ENCODE measurements around the gene DDR2.

The DDR2 gene

GRCh38 chr1:162703708-162704107 is 71.4 kb downstream of the DDR2 start:
- peaks cover 0 to 11% (median 10%) of the 10 kb centered on the region in 4 donors for H3K4me1 ChIP-seq
- no peaks in the 10 kb centered on the region for H3K9me3 ChIP-seq
- no peaks in the 10 kb centered on the region for H3K27me3 ChIP-seq
- H3K27ac ChIP-seq: no peak overlapping the region
- no peak for TF ChIP-seq CTCF (IDR thresholded peaks at IDR 0.05)
- intact Hi-C loops (cut with DNase I; ENCODE audit: low total_unique reads): no loop called here
- peak in 1 of 2 donors; percentile 31 for DNase-seq
- H3K36me3 ChIP-seq: peaks cover 0 to 4% (median 0%) of the 10 kb centered on the region in 3 donors
- H3K4me3 ChIP-seq: no peak overlapping the region

- H3K4me3 ChIP-seq: no peak overlapping the region
- peaks cover 0 to 4% (median 0%) of the 10 kb centered on the region in 3 donors for H3K36me3 ChIP-seq
- H3K27ac ChIP-seq: no peak overlapping the region
- no peak for TF ChIP-seq CTCF (IDR thresholded peaks at IDR 0.05)
- no peaks in the 10 kb centered on the region for H3K9me3 ChIP-seq
- intact Hi-C loops (cut with DNase I; ENCODE audit: low total_unique reads): no loop called here
- no peak for DNase-seq
- H3K4me1 ChIP-seq: peaks cover 0 to 21% (median 17%) of the 10 kb centered on the region in 4 donors
- no peaks in the 10 kb centered on the region for H3K27me3 ChIP-seq
These were observed 72.6 kb downstream of the DDR2 start for GRCh38 chr1:162704673-162705424.

DNA sequence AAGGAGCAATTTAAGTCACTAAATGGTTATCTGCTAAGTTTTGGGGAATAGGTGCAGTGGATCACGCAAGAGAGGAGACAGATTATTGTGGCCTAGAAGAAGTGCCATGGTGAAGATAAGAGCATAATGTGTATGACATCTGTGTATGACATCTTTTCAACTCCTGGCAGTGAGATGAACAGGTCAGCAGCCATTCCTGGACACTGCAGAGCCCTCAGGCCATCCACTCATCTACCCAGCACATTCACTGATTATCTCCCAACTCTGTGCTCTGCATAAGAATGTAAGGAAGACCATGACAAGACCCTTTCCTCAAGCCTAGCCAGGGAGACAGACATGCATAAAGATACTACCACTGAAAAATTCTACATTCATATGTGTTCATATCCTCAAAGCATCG is 73.7 kb downstream of the DDR2 start:
- no peaks in the 10 kb centered on the region for H3K27me3 ChIP-seq
- no peak overlapping the region for H3K27ac ChIP-seq
- intact Hi-C loops (cut with DNase I; ENCODE audit: low total_unique reads): no loop called here
- H3K4me3 ChIP-seq: no peak overlapping the region
- TF ChIP-seq CTCF (IDR thresholded peaks at IDR 0.05): no peak
- H3K36me3 ChIP-seq: no peaks in the 10 kb centered on the region
- DNase-seq: no peak
- peaks cover 0 to 32% (median 28%) of the 10 kb centered on the region in 4 donors for H3K4me1 ChIP-seq
- H3K9me3 ChIP-seq: no peaks in the 10 kb centered on the region

GRCh38 chr1:162706606-162707005 is 74.3 kb downstream of the DDR2 start:
- intact Hi-C loops (cut with DNase I; ENCODE audit: low total_unique reads): no loop called here
- no peak for DNase-seq
- H3K4me1 ChIP-seq: peaks cover 0 to 38% (median 31%) of the 10 kb centered on the region in 4 donors
- no peaks in the 10 kb centered on the region for H3K9me3 ChIP-seq
- H3K27me3 ChIP-seq: no peaks in the 10 kb centered on the region
- no peak overlapping the region for H3K27ac ChIP-seq
- TF ChIP-seq CTCF (IDR thresholded peaks at IDR 0.05): no peak
- no peaks in the 10 kb centered on the region for H3K36me3 ChIP-seq
- no peak overlapping the region for H3K4me3 ChIP-seq

DNA sequence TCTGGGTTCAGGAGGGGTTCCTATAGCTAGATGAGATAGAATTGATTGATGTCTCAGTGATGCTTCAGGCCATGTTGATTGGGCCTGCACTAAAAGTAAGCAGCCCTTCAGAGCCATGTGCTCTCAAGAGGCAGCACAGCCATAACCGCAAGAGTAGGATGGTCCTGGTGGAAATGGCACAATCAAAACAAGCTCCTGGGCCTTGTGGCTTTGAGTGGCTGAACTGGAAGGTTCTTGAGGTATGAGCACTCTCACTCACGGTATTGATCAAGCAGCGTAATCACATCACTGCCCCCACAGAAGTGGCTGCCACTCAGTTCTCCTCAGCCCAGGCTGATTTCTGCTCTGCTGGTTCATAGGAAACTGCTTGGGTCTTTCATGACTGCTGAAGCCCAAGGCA is 76.0 kb downstream of the DDR2 start:
- DNase-seq: no peak
- no peak overlapping the region for H3K4me3 ChIP-seq
- no peak for TF ChIP-seq CTCF (IDR thresholded peaks at IDR 0.05)
- H3K36me3 ChIP-seq: no peaks in the 10 kb centered on the region
- no peaks in the 10 kb centered on the region for H3K9me3 ChIP-seq
- intact Hi-C loops (cut with DNase I; ENCODE audit: low total_unique reads): no loop called here
- H3K4me1 ChIP-seq: peaks cover 0 to 50% (median 41%) of the 10 kb centered on the region in 4 donors
- H3K27me3 ChIP-seq: no peaks in the 10 kb centered on the region
- no peak overlapping the region for H3K27ac ChIP-seq
